HS-5 (cell line): ENCODE data around the gene IL1R2.
"Not testable (repeated sequence)": the region's sequence is repeated elsewhere in the genome, so short reads cannot be mapped to it uniquely, and the experiment has no call there.

ENCODE experiments used
- DNase-seq: peaks from one replicate; pipeline ENCODE4 v3.0.0-alpha.2; 2012; ENCODE audit warnings: low read depth

Gene IL1R2

DNA sequence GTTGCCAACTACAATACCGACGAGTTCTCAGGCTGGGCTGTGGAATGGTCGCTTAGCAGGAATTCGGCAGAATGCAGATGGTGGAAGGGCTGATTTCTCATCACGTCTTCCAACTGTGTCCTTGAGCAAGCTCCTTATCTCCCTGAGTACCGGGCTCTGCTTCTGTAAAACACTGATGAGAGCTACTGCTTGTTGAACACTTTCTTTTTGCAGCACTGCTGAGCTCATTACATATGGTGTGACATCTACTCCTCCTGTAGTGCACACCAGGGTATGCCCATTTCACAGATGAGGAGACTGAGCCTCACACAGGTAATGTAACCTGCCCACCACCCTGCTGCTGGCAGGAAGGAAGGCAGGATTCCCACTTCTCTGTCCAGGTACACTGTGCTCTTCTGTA is 8.3 kb downstream of the IL1R2 start:
- no peak for DNase-seq

DNA sequence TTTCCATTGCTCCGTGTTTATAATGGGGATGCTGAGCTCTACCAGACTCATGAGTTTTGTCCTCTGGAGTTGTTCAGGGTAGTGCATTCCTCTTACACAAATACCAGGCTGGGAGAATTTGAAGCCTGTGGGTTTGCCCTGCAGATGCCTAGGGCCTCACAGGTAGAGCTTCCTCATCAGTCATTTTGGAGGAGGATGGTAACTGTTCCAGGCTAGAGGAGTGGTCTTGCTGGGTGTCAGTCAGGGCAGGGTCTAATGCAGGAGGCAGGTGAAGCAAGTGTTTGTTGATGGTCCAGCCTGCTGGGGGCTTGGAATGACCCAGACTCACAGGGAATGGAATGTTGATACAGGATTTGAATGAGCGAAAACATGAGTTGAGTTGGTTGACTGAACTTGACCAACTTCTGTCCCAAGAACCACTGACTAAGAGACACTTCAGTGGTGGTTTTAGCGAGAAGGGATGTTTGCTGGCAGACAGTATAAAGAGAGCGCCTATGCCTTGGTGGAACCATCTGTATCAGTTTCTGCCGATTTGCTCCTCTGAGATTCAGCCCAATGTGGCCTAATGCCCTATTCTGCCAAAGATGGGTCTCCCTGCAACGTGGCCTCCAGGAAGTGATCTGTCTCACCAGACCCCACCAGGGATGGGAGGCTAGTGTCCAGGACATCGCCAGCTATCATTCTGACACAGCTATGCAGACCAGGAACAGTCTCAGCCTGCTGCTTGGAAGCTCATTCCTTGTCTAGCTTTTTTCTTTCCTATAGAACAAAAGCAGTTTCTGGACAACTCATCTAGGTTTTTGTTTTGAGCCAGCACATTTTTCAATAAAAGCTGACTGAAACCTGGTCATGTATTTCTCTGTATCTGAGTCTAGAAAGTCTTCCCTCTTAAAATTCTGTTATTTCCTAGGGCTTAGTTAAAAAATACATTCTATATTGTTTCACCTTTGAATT is 9.3 kb downstream of the IL1R2 start:
- no peak for DNase-seq

DNA sequence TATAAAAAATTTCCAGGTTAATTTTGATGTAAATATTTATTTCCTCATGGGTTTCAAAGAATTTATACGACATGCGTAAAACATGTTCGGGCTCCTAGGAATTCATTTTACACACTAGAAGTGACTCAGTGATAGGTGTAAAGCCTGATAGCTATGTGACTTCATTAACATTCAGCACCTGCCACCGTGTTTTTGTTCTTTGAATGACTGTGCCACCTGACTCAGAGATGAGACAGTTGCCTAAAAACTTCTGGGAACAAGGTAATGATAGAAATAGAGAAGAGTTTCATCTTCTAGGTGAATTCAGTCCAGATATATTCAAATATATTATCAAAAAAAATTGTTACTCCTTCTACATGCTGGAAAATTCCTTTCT is 10.0 kb downstream of the IL1R2 start:
- no peak for DNase-seq

- no peak for DNase-seq
Measured at GRCh38 chr2:102002228-102002627, 10.5 kb downstream of the IL1R2 start.

- DNase-seq, result not testable (repeated sequence)
Measured at GRCh38 chr2:102002909-102003308, 11.1 kb downstream of the IL1R2 start.

DNA sequence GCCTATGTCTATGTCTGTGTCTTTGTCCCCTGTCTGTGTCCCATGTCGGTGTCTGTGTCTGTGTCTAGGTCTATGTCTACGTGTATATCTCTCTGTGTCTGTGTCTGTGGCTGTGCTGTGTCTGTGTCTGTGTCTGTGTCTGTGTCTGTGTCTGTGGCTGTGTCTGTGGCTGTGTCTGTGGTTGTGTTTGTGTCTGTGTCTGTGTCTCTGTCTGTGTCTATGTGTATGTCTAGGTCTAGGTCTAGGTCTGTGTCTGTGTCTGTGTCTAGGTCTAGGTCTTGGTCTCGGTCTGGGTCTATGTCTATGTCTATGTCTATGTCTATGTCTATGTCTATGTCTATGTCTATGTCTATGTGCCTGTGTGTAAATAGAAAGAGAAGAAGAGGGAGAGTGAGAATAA is 11.9 kb downstream of the IL1R2 start:
- no peak for DNase-seq

DNA sequence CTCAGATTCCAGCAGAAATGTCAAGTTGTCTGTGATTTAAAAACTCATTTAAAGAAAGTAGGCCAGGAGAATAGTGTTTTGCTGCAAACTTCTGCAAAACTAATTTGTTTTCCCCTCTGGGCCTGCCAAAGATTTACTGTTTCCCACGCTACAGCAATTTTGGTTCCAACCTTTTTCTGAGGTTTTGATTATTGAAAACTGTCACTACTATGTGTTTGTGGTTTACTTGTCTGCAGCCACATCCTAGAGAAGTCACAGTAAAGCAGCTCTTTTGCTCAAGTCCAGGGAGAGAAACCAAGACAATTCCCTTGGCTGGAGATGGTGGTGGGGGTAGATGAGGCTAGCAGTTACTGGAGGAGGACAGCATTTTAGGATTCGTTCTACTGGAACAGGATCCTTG is 12.8 kb downstream of the IL1R2 start:
- no peak for DNase-seq

DNA sequence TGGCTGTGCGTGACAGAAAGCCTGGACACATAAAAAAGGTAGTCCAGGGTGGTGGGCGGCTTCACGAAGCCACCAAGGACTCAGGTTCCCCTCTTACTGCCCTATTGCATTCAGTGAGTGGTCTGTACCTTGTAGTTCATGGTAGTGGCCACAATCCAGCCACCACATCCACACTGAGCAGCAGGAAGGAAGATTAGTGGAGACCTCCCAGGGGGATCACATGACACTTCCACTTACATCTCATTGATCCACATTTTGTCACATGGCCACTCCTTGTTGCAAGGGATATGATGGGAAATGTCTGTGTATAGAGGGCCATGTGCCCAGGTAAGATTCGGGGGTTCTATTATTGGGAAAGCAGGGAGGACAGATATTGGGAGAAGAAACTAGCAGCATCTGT is 13.7 kb downstream of the IL1R2 start:
- no peak for DNase-seq

DNA sequence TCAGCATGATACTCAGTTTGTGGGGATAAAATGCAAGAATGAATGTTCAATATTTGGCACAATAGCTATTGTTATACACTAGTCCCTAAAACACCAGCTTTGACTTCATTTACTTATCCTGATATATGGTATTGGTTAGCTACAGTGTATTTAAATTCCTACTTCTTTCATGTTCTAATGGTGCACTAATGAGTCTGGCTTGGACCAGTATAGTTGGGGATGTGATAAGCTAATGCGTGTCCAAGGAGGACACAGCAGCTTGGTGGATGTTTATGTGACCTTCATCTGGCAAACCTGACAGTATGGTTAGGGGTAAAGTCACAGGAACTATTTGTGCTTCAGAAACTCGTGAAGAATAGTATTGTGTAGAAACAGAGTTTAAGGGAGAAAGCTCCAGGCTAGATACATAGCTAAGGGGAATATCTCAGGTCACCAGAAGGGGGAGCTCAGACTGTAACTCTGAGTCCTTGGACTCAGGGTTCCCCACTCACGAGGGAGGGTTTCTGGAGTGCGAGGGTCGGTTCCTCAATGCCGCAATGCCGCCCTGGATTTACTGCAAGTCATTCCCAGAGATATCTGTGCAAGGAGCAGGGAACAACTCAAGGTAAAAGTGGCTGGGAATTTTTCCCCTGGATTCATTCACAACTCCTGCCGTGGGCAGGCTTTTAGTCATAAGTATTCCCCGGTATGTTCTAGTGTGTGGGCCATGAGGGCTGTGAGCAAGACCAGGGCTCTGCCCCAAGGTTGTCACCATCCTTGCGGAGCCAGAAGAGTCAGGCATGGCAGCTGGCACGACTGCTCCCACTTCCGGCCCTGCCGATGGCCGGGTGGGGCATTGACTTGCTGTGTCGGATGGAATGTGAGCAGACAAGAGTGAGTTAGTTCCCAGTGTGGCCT is 14.5 kb downstream of the IL1R2 start:
- DNase-seq, result no peak

DNA sequence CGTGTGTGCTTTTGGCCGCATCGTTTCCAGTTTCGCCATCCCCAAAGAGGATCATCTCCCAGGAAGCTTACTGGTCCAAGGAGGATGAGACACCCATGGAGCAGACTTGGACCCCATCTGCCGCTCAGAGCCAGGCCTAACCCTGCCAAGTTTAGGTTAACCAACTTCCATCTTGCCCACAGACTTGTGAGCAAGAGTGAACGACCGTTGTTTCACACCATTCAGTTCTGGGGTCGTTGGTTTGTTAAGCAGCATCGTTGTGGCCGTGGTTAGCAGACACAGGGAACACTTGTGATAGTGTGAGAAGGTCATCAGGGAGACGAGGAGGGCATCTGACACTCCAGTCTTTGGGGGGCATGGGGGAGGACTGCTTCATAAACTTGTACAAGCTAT is 15.1 kb downstream of the IL1R2 start:
- no peak for DNase-seq

GRCh38 chr2:102008490-102008889 is 16.7 kb downstream of the IL1R2 start:
- DNase-seq, result no peak

DNA sequence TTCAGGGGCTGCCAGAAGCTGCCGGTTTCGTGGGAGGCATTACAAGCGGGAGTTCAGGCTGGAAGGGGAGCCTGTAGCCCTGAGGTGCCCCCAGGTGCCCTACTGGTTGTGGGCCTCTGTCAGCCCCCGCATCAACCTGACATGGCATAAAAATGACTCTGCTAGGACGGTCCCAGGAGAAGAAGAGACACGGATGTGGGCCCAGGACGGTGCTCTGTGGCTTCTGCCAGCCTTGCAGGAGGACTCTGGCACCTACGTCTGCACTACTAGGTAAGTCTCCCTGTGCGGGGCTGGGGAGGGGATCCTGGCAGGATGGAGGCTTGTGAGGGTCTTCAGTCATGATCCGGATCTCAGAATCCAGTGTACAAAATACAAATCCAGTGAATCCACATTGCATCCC is 17.8 kb downstream of the IL1R2 start:
- DNase-seq, result no peak

DNA sequence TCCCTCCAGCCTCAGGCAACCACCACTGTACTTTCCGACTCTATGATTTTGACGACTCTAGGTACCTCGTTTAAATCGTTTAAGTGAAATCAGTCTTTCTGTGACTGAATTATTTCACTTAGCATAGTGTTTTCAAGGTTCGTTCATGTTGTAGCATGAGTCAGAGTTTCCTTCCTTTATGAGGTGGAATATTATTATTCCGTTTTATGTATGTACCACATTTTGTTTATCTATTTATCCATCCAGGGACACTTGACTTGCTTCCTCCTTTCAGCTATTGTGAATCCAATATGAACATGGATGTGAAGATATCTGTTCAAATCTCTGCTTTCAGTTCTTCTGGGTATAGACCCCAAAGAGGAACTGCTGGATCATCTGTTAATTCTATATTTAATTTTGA is 19.1 kb downstream of the IL1R2 start:
- no peak for DNase-seq

DNA sequence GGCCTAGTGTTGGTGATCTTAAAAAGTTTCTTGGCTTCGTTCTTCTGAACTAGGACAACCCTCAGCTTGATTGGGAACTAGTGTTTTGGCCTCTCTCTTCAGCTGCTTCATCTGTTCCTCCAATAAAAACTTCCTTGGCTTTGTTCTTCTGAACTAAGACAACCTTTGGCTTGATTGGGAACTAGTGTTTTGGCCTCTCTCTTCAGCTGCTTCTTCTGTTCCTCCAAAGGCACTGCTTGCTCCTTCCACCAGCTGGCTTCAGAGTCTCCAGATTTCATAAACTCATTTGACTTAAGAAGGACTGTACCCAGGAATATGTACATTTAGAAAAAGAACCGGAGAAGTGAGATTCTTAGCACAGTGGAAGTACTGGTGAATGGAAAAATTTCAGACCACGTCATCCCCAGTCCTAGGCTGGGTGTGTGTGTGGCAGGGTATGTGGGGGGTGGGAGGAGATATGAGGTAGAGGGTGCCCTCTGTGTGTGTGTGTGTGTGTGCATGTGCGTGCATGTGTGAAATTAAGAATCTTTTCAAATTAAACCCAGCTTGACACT is 20.4 kb downstream of the IL1R2 start:
- DNase-seq, result no peak

DNA sequence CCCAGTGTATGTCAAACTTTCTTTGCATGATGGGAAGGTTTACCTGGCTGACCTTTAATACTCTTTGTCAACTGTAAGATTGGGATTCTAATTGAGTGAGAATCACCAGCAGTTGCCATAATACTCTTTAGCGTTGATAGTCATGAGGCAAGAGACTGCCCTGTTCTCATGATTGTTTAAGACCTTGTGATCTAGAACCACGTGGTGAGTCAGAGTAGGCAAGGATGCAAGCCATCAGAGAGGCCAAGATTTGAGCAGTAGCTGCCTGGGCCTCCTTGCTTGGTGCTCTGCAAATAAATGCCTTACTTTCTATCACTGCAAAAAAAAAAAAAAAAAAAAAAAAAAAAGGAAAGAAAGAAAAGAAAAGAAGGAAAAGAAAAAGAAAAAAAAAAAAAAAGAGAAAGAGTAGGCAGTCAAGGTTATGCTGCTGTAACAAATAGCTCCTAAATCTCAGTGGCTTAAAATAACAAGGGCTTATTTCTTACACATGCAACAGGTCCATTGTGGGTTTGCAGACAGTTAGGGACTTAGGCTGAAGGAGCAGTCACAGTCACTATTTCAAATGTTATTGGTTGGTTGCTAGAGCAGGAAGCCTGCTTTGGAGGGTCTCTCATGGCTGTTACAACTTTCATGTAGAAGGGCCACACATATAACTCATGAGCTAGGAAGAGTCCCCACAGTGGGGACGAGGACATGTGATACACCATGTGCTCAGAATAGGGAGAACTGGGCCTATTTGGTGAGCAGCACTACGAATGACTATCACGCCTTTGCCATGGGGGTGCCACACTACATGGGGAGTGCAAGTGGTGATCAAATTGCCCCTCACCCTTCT is 21.7 kb downstream of the IL1R2 start:
- no peak for DNase-seq

DNA sequence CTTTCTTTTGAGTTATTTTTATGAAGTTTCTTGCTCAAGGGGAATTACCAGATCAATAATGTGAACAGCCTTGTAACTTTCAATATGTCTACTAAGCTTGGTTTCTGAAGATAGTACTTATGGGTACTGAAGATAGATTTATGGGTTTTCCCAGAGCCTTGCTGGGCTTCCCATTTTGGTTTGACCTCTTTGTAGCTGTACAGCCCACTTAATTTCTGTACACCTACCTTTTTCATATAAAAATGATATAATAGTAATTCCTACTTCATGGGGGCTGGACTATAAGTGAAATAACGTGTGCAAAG is 22.2 kb downstream of the IL1R2 start:
- no peak for DNase-seq

- DNase-seq, result no peak
Measured at GRCh38 chr2:102015399-102015798, 23.6 kb downstream of the IL1R2 start.

GRCh38 chr2:102016399-102016955 is 24.7 kb downstream of the IL1R2 start:
- DNase-seq, result no peak

- no peak for DNase-seq
Measured at GRCh38 chr2:102018823-102019445, 27.2 kb downstream of the IL1R2 start.

GRCh38 chr2:102020596-102021170 is 28.9 kb downstream of the IL1R2 start:
- DNase-seq, result peak; percentile 52

GRCh38 chr2:102021779-102022178 is 30.0 kb downstream of the IL1R2 start:
- no peak for DNase-seq
